Neuronal stem cell (in vitro differentiated cells): ENCODE results near the gene PSMF1.

Source experiments
- DNase-seq: peaks from one replicate; pipeline ENCODE4 v3.0.0-alpha.2; 2013; ENCODE audit warnings: low spot score
- H2AFZ ChIP-seq: one replicate; pipeline ENCODE4 v1.6.1; 2013; ENCODE audit warnings: mild to moderate bottlenecking, low read length, inconsistent platforms
- H2AK5ac ChIP-seq: 2 replicates; pipeline ENCODE4 v1.6.1; 2013; ENCODE audit warnings: low read depth, mild to moderate bottlenecking, inconsistent platforms, low read length, moderate library complexity, mixed read lengths
- H2BK120ac ChIP-seq: 2 replicates; pipeline ENCODE4 v1.6.1; 2013; ENCODE audit warnings: low read depth, mild to moderate bottlenecking, inconsistent platforms, low read length, moderate library complexity, mixed read lengths
- H2BK12ac ChIP-seq: one replicate; pipeline ENCODE4 v1.6.1; 2013; ENCODE audit warnings: low read length, inconsistent platforms
- H2BK15ac ChIP-seq: 2 replicates; pipeline ENCODE4 v1.6.1; 2013; ENCODE audit warnings: mild to moderate bottlenecking, low read length, inconsistent platforms, mixed read lengths
- H2BK5ac ChIP-seq: one replicate; pipeline ENCODE4 v1.6.1; 2013; ENCODE audit warnings: inconsistent platforms, mild to moderate bottlenecking, low read length, moderate library complexity
- H3K14ac ChIP-seq: one replicate; pipeline ENCODE4 v1.6.1; 2013; ENCODE audit warnings: low read length, inconsistent platforms
- H3K18ac ChIP-seq: 2 replicates; pipeline ENCODE4 v1.6.1; 2013; ENCODE audit warnings: low read length, inconsistent platforms
- H3K23ac ChIP-seq: 2 replicates; pipeline ENCODE4 v1.6.1; 2013; ENCODE audit warnings: low read depth, mild to moderate bottlenecking, mixed read lengths, low read length, inconsistent platforms; ENCODE audit not compliant: poor library complexity
- H3K27ac ChIP-seq: replicated peaks from 3 replicates; pipeline ENCODE4 v1.5.1; 2013; ENCODE audit warnings: low read length, inconsistent platforms
- H3K27me3 ChIP-seq, 3 experiments: 2 replicates each; pipeline ENCODE4 v1.6.1; 2013; ENCODE audit warnings: low read length in 3 of 3, mild to moderate bottlenecking in 2 of 3, inconsistent platforms in 1 of 3, low read depth in 1 of 3, mixed read lengths in 1 of 3, moderate library complexity in 1 of 3; ENCODE audit not compliant: control insufficient read depth in 3 of 3, insufficient read depth in 3 of 3
- H3K36me3 ChIP-seq, 2 donors: replicated peaks in 1 of 2; 2 replicates each; pipeline ENCODE4 v1.6.1; 2013; ENCODE audit warnings: low read length in 2 of 2; ENCODE audit not compliant: control insufficient read depth in 2 of 2, insufficient read depth in 2 of 2
- H3K4ac ChIP-seq: 2 replicates; pipeline ENCODE4 v1.6.1; 2013; ENCODE audit warnings: inconsistent platforms, mild to moderate bottlenecking, low read length, moderate library complexity
- H3K4me1 ChIP-seq, 2 donors: 1 replicate in 1 of 2; 2 replicates in 1 of 2; pipeline ENCODE4 v1.6.1; 2013; ENCODE audit warnings: low read length in 2 of 2, low read depth in 1 of 2; ENCODE audit not compliant: control insufficient read depth in 2 of 2, insufficient read depth in 1 of 2
- H3K4me2 ChIP-seq: one replicate; pipeline ENCODE4 v1.6.1; 2013; ENCODE audit warnings: mild to moderate bottlenecking, low read length, inconsistent platforms; ENCODE audit not compliant: insufficient read depth, poor library complexity, severe bottlenecking
- H3K4me3 ChIP-seq, 2 donors: 2 replicates each; pipeline ENCODE4 v1.5.1; 2013; ENCODE audit warnings: low read length in 2 of 2, mild to moderate bottlenecking in 2 of 2, inconsistent platforms in 1 of 2, moderate library complexity in 1 of 2
- H3K79me1 ChIP-seq: one replicate; pipeline ENCODE4 v1.6.1; 2013; ENCODE audit warnings: low read depth, mild to moderate bottlenecking, inconsistent platforms, low read length, moderate library complexity
- H3K9ac ChIP-seq: one replicate; pipeline ENCODE4 v1.6.1; 2013; ENCODE audit warnings: mild to moderate bottlenecking, low read depth, low read length, inconsistent platforms; ENCODE audit not compliant: poor library complexity
- H3K9me3 ChIP-seq, 2 donors: replicated peaks in 1 of 2; 2 replicates each; pipeline versions ENCODE3 to v1.6.1; 2013; ENCODE audit warnings: low read length in 2 of 2, mild to moderate bottlenecking in 2 of 2, inconsistent platforms in 1 of 2, low read depth in 1 of 2, mixed read lengths in 1 of 2, moderate library complexity in 1 of 2; ENCODE audit not compliant: control insufficient read depth in 2 of 2, insufficient read depth in 1 of 2
- H4K8ac ChIP-seq: one replicate; pipeline ENCODE4 v1.6.1; 2013; ENCODE audit warnings: low read depth, mild to moderate bottlenecking, inconsistent platforms, low read length, moderate library complexity
- H4K91ac ChIP-seq: one replicate; pipeline ENCODE4 v1.6.1; 2013; ENCODE audit warnings: low read length, low read depth, mild to moderate bottlenecking, inconsistent platforms; ENCODE audit not compliant: poor library complexity
- WGBS, 2 donors: extraction: QIAGEN DNeasy Blood & Tissue Kit; methylation state at CpG; one replicate each; pipeline ENCODE4 v1.1.7; 2013; ENCODE audit warnings: missing lambda C conversion rate in 2 of 2, mixed read lengths in 1 of 2; ENCODE audit not compliant: insufficient read length in 2 of 2, insufficient replicate concordance in 1 of 2; ENCODE audit errors: extremely low coverage in 2 of 2; 5-methylcytosine and 5-hydroxymethylcytosine counted together

The PSMF1 gene

DNA sequence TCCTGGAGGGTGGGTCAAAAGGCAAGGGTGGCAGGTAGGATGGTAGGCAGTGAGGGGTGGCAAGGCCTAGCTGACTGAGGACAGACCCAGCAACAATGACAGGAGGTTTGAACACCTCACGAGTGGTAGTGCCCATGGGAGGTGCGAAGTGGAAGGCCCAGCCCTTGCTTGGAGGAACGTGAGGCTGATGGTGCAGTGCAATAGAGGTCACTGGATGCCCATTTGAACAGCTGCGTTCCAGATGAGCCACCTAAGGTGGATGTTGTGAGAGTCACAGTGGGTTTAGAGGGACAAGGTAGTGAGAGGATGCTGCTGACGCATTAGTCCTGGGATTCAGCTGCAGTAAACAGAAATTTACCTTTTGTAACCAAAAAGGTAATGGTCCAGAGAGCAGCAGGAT lies 50.8 kb downstream of the PSMF1 start:
- Histone ChIP-seq H3K4ac (no peak overlapping the region), H2BK5ac (no peak overlapping the region), H2AFZ (no peak overlapping the region), H3K36me3 (peaks cover 37 to 92% of the 10 kb centered on the region in 2 donors), H3K23ac (no peak overlapping the region), H2BK15ac (no peak overlapping the region), H3K4me2 (no peak overlapping the region), H3K14ac (no peak overlapping the region), H2AK5ac (no peak overlapping the region), H3K79me1 (no peaks in the 10 kb centered on the region), H2BK120ac (no peak overlapping the region), H3K9ac (no peak overlapping the region), H2BK12ac (no peak overlapping the region), H3K4me3 (peak overlapping the region in 1 of 2 donors; percentile 68), H4K91ac (no peak overlapping the region), H3K9me3 (no peaks in the 10 kb centered on the region), H3K27ac (no peak overlapping the region), H4K8ac (no peak overlapping the region), H3K27me3 (no peaks in the 10 kb centered on the region), H3K4me1 (peaks cover 0 to 7% of the 10 kb centered on the region in 2 donors), H3K18ac (no peak overlapping the region)
- DNase-seq = no peak
- WGBS, 2 donors = no CpG with 5 or more reads among the region's 5 CpGs

DNA sequence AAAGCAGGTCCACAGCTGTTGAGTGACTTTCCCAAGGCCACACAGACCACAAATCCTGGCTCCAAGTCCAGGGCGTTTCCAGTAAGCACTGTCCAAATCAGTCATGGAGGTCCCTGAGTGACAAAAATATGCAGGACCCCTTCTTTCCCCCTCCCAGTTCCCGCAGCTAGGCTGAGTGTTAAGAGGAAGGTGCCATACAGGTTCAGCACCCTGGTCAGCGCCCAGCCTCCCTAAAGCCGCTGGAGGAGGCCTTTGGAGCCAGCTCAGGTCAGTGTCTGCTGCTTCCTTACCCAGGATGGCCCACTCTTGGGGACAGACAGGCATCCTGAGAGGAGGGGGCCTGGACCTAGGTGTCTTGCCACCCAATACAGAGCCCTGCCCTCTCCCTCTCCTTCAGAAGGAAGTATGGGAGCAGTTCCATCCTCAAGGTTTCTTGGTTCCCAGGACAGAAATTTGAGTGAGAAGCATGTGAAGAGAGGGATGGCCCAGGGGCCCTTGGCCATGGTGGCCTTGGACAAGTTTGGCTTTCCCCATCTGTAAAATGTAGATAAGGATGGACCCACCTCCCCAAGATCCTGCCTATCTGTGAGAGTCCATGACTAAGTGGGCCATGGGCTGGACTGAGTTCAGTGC lies 53.2 kb downstream of the PSMF1 start:
- H3K14ac ChIP-seq = no peak overlapping the region
- H3K23ac ChIP-seq = no peak overlapping the region
- no peak overlapping the region for H2BK5ac ChIP-seq
- no CpG with 5 or more reads among the region's 4 CpGs for WGBS, 2 donors
- H3K27me3 ChIP-seq = no peaks in the 10 kb centered on the region
- H3K79me1 ChIP-seq = no peaks in the 10 kb centered on the region
- H2AFZ ChIP-seq = no peak overlapping the region
- no peak overlapping the region for H3K4me2 ChIP-seq
- no peak overlapping the region for H3K18ac ChIP-seq
- no peak overlapping the region for H2BK15ac ChIP-seq
- no peak overlapping the region for H3K27ac ChIP-seq
- no peak overlapping the region for H2AK5ac ChIP-seq
- H3K9ac ChIP-seq = no peak overlapping the region
- peak; percentile 64 for DNase-seq
- peaks cover 16 to 80% of the 10 kb centered on the region in 2 donors for H3K36me3 ChIP-seq
- H3K9me3 ChIP-seq = no peaks in the 10 kb centered on the region
- peaks cover 0 to 7% of the 10 kb centered on the region in 2 donors for H3K4me1 ChIP-seq
- no peak overlapping the region for H4K91ac ChIP-seq
- no peak overlapping the region for H3K4me3 ChIP-seq
- no peak overlapping the region for H3K4ac ChIP-seq
- H2BK12ac ChIP-seq = no peak overlapping the region
- no peak overlapping the region for H2BK120ac ChIP-seq
- no peak overlapping the region for H4K8ac ChIP-seq

DNA sequence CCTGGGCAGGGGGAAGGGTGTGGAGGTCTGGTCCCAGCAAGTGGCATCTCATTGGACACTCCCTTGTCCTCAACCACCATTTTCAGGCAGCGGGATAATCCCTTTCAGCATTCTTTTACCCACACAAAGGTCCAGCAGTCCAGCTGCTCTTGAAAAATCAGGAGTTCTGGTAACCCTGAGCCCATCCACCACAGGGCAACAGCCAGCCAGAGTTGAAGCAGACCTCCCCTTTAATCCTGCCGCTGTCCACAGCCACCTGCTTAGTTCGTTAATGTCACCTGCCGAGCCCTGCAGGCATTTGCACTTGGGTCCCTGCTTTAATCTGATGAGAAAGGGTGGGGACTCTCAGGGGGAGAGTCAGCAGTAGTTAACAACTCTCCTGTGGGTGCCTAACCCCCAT lies 55.3 kb downstream of the PSMF1 start:
- Histone ChIP-seq H3K4me2 (no peak overlapping the region), H3K4me3 (no peak overlapping the region), H3K9ac (no peak overlapping the region), H3K18ac (no peak overlapping the region), H2BK120ac (no peak overlapping the region), H3K27ac (no peak overlapping the region), H3K36me3 (peaks cover 12 to 59% of the 10 kb centered on the region in 2 donors), H2BK12ac (no peak overlapping the region), H3K14ac (peak overlapping the region; percentile 26), H2AK5ac (no peak overlapping the region), H3K9me3 (no peaks in the 10 kb centered on the region), H4K8ac (no peak overlapping the region), H2BK5ac (no peak overlapping the region), H2AFZ (no peak overlapping the region), H3K23ac (no peak overlapping the region), H3K4me1 (peaks cover 0 to 8% of the 10 kb centered on the region in 2 donors), H3K79me1 (no peaks in the 10 kb centered on the region), H3K27me3 (no peaks in the 10 kb centered on the region), H2BK15ac (no peak overlapping the region), H3K4ac (no peak overlapping the region), H4K91ac (no peak overlapping the region)
- DNase-seq = no peak
- WGBS, 2 donors = no CpG with 5 or more reads among the region's 4 CpGs

DNA sequence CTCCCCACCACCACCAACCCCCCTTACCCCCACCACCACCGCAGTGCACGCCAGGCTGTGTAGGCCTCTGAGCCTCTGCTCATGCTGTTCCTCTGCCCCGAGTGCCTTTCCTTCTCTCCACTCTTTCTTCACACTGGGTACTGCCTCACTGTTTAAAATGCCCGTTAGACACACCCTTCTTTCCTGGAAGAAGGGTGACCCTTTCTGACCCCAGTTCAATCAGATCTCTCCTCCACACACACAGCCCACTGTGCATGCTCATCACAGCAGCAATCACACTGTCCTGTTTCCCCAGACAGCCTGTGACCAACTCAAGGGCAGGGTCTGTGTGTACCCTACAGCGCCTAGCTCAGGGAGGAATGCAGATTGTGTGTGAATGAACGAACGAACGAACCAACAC lies 56.4 kb downstream of the PSMF1 start:
- no peak overlapping the region for H3K23ac ChIP-seq
- no peak overlapping the region for H2AK5ac ChIP-seq
- no peak overlapping the region for H2BK120ac ChIP-seq
- H3K36me3 ChIP-seq = peaks cover 6 to 48% of the 10 kb centered on the region in 2 donors
- no peaks in the 10 kb centered on the region for H3K27me3 ChIP-seq
- no peaks in the 10 kb centered on the region for H3K79me1 ChIP-seq
- H4K91ac ChIP-seq = no peak overlapping the region
- no peak overlapping the region for H3K4me2 ChIP-seq
- no peak overlapping the region for H3K27ac ChIP-seq
- peaks cover 0 to 8% of the 10 kb centered on the region in 2 donors for H3K4me1 ChIP-seq
- no peaks in the 10 kb centered on the region for H3K9me3 ChIP-seq
- H3K4me3 ChIP-seq = no peak overlapping the region
- no peak overlapping the region for H3K14ac ChIP-seq
- H2AFZ ChIP-seq = no peak overlapping the region
- H2BK15ac ChIP-seq = no peak overlapping the region
- no peak overlapping the region for H3K4ac ChIP-seq
- no CpG with 5 or more reads among the region's 8 CpGs for WGBS, 2 donors
- no peak for DNase-seq
- H4K8ac ChIP-seq = no peak overlapping the region
- H2BK12ac ChIP-seq = no peak overlapping the region
- no peak overlapping the region for H3K18ac ChIP-seq
- H2BK5ac ChIP-seq = no peak overlapping the region
- H3K9ac ChIP-seq = no peak overlapping the region
